GM19025 (cell line): Measurements from ENCODE around the gene KLHL28.

Source experiments
- ATAC-seq: cut with Tn5 transposase; IDR thresholded peaks from one replicate; pipeline ENCODE4 v1.9.1; 2021; ENCODE audit warnings: mild to moderate bottlenecking, low read depth, moderate library complexity; ENCODE audit not compliant: unreplicated experiment

Gene KLHL28

GRCh38 chr14:44897845-44898151 is 63.9 kb downstream of the KLHL28 start:
- no peak for ATAC-seq

GRCh38 chr14:44897041-44897844 is 64.5 kb downstream of the KLHL28 start:
- ATAC-seq = peak; percentile 86

- ATAC-seq = peak; percentile 0
Observed at GRCh38 chr14:44896275-44897040, 65.3 kb downstream of the KLHL28 start.

GRCh38 chr14:44895716-44896115 is 66.0 kb downstream of the KLHL28 start:
- ATAC-seq = no peak

GRCh38 chr14:44893535-44893934 is 68.2 kb downstream of the KLHL28 start:
- ATAC-seq = no peak

- peak; percentile 21 for ATAC-seq
Observed at GRCh38 chr14:44891726-44892372, 69.9 kb downstream of the KLHL28 start.

- no peak for ATAC-seq
Observed at GRCh38 chr14:44889595-44890471, 71.9 kb downstream of the KLHL28 start.

GRCh38 chr14:44887596-44887955 is 74.2 kb downstream of the KLHL28 start:
- ATAC-seq = no peak

- no peak for ATAC-seq
Observed at GRCh38 chr14:44886860-44887595, 74.7 kb downstream of the KLHL28 start.

- no peak for ATAC-seq
Observed at GRCh38 chr14:44880791-44881190, 81.0 kb downstream of the KLHL28 start.
